K562 (cell line): Measurements from ENCODE around the gene PLD3. TPM values are rescaled to one million over a fixed set of nuclear protein-coding genes. Genes with fewer than 3 reads are reported as not detected.

Source experiments
- ATAC-seq: fragments of 200-7000 bp; cut with Tn5 transposase; 3 replicates; pipeline ENCODE4 v1.9.1; 2020; ENCODE audit warnings: moderate library complexity
- BruUV-seq: library from RNA; stranded (reverse); fragments of 400-500 nt; replicated peaks from 2 replicates; lab custom pipeline; 2021; lab: Mats Ljungman, UMichigan
- CTCF ChIA-PET: fragments of 300-600 bp; formaldehyde crosslinking; extraction: SDS; loops from one replicate; lab custom pipeline; 2021; ENCODE audit warnings: low intra/inter-chr PET ratio; lab: Yijun Ruan, JAX
- POLR2A ChIA-PET: fragments of 300-600, 350-650 bp; sonication (Branson Sonifier 250); formaldehyde crosslinking; extraction: SDS; loops from one replicate; lab custom pipeline; 2021; ENCODE audit warnings: antibody characterized with exemption, inconsistent platforms; lab: Yijun Ruan, JAX
- DNase-seq, 4 experiments: peaks; one replicate each; pipeline versions ENCODE4 v3.0.0 to v3.0.0-alpha.2; 2011 to 2018; ENCODE audit warnings: low spot score in 3 of 4, mixed read lengths in 3 of 4; ENCODE audit errors: extremely low read depth in 1 of 4
- FAIRE-seq: peaks from 2 replicates; lab custom pipeline; 2011; peaks lifted over from hg19 to GRCh38; lab: Jason Lieb, UNC
- H2AFZ ChIP-seq: 2 replicates; pipeline ENCODE4 v1.6.0; 2011; ENCODE audit warnings: low read depth, low read length, control low read depth, inconsistent platforms
- H3K27ac ChIP-seq: fragments of 200-600 bp; 3 replicates; pipeline ENCODE4 v1.8.0; 2011; ENCODE audit warnings: low read depth, mild to moderate bottlenecking, control low read depth, inconsistent platforms, low read length, moderate library complexity, mixed read lengths; ENCODE audit errors: extremely low read depth
- H3K27me3 ChIP-seq, 2 experiments: fragments of 300-600 bp in 1 of 2; 2 replicates in 1 of 2; 3 replicates in 1 of 2; pipeline versions ENCODE4 v1.6.0 to v1.8.0; 2011; ENCODE audit warnings: inconsistent platforms in 2 of 2, low read length in 2 of 2, mild to moderate bottlenecking in 1 of 2, mixed read lengths in 1 of 2, moderate library complexity in 1 of 2; ENCODE audit not compliant: control insufficient read depth in 2 of 2, insufficient read depth in 2 of 2
- H3K36me3 ChIP-seq: fragments of 300-600 bp; 3 replicates; pipeline ENCODE4 v1.8.0; 2011; ENCODE audit warnings: mild to moderate bottlenecking, low read length, inconsistent platforms; ENCODE audit not compliant: control insufficient read depth, insufficient read depth
- H3K4me1 ChIP-seq, 2 experiments: fragments of 200-600 bp in 1 of 2; replicated peaks in 1 of 2; 2 replicates in 1 of 2; 3 replicates in 1 of 2; pipeline versions ENCODE4 v1.5.1 to v1.8.0; 2011; ENCODE audit warnings: inconsistent platforms in 2 of 2, low read length in 2 of 2, mild to moderate bottlenecking in 1 of 2, mixed read lengths in 1 of 2, moderate library complexity in 1 of 2; ENCODE audit not compliant: control insufficient read depth in 2 of 2, insufficient read depth in 2 of 2
- H3K4me2 ChIP-seq: 2 replicates; pipeline ENCODE4 v1.6.1; 2011; ENCODE audit warnings: low read length, control low read depth, inconsistent platforms, mixed read lengths; ENCODE audit not compliant: insufficient read depth
- H3K4me3 ChIP-seq: fragments of 200-600 bp; sonication (generic), shearing (Covaris generic); 2 replicates; pipeline ENCODE4 v1.5.1; 2016; ENCODE audit warnings: control low read depth, inconsistent platforms
- H3K79me2 ChIP-seq: fragments of 200-600 bp; 3 replicates; pipeline ENCODE4 v1.8.0; 2011; ENCODE audit warnings: low read length, inconsistent platforms; ENCODE audit not compliant: control insufficient read depth, insufficient read depth
- H3K9ac ChIP-seq, 2 experiments: 2 replicates each; pipeline versions ENCODE4 v1.6.0 to v1.6.1; 2011; ENCODE audit warnings: low read depth in 2 of 2, low read length in 2 of 2, control low read depth in 1 of 2, inconsistent platforms in 1 of 2, mild to moderate bottlenecking in 1 of 2, mixed read lengths in 1 of 2; ENCODE audit not compliant: insufficient read depth in 1 of 2
- H3K9me1 ChIP-seq: one replicate; pipeline ENCODE4 v1.6.0; 2011; ENCODE audit warnings: inconsistent platforms, mild to moderate bottlenecking, low read length, moderate library complexity; ENCODE audit not compliant: control insufficient read depth, insufficient read depth
- H3K9me3 ChIP-seq: replicated peaks from 2 replicates; pipeline ENCODE4 v1.5.1; 2011; ENCODE audit warnings: low read depth, low read length, inconsistent platforms; ENCODE audit not compliant: control insufficient read depth, insufficient read depth
- H4K20me1 ChIP-seq: replicated peaks from 2 replicates; pipeline ENCODE4 v1.6.1; 2011; ENCODE audit warnings: low read length, inconsistent platforms, mixed read lengths; ENCODE audit not compliant: control insufficient read depth, insufficient read depth
- ATF4 ChIP-seq: fragments of 450-650 bp; formaldehyde crosslinking; IDR thresholded peaks from 2 replicates; pipeline ENCODE4 v1.4.0; 2022; ENCODE audit warnings: mild to moderate bottlenecking, moderate library complexity
- E2F3 ChIP-seq: fragments of 250-450 bp; sonication (Bioruptor Pico); IDR thresholded peaks from 2 replicates; pipeline ENCODE4 v1.4.0; 2020; ENCODE audit warnings: mild to moderate bottlenecking
- GMEB1 ChIP-seq: fragments of 250-450 bp; sonication (Bioruptor Pico); IDR thresholded peaks from 2 replicates; pipeline ENCODE4 v1.4.0; 2020; ENCODE audit warnings: mild to moderate bottlenecking
- WGBS: fragments of 100-300 bp; shearing (Covaris generic); methylation state at CpG from one replicate; pipeline ENCODE4 v1.1.6; 2016; ENCODE audit warnings: low coverage, mixed read lengths; ENCODE audit not compliant: insufficient coverage; ENCODE audit errors: missing lambda C conversion rate; 5-methylcytosine and 5-hydroxymethylcytosine counted together
- in situ Hi-C: fragments of 300-500 bp; cut with MboI; formaldehyde crosslinking; loops from 4 replicates; pipeline ENCODE4 v1.15.0; 2018; ENCODE audit warnings: inconsistent platforms, mixed read lengths
- intact Hi-C: fragments of 100-400 bp; cut with micrococcal nuclease; formaldehyde crosslinking; loops from 2 replicates; pipeline ENCODE4 v1.14.2; 2022
- polyA plus RNA-seq, 8 experiments: library from polyadenylated mRNA; depleted of rRNA in 4 of 8; stranded (reverse) in 5 of 8; unstranded in 3 of 8; fragments of >200 nt; fragmentation: Nextera tagmentation in 2 of 8; fragmentation: Illumina TruSeq in 1 of 8; extraction: Ambion mirVana in 2 of 8; extraction: Trizol in 1 of 8; gene quantifications; 2 replicates each; pipeline versions ENCODE4 v1.2.1 to v1.2.3, GENCODE V29; 2011 to 2014; ENCODE audit warnings: inconsistent platforms in 1 of 8, missing spikeins in 1 of 8
- total RNA-seq, 7 experiments: library from RNA; depleted of rRNA in 6 of 7; stranded (reverse); fragments of >200 nt in 6 of 7; fragmentation: Illumina TruSeq in 2 of 7; extraction: Trizol in 2 of 7; gene quantifications; 2 replicates each; pipeline versions ENCODE4 v1.2.1 to v1.2.3, GENCODE V29; 2011 to 2021; ENCODE audit warnings: low replicate concordance in 1 of 7

The PLD3 gene
- total and polyA plus RNA-seq, 9 of the 15 experiments (the other 6 are each of a cell fraction or from before 2014, with no cell fraction given) = 2.3 to 128 (median 72.7) TPM

DNA sequence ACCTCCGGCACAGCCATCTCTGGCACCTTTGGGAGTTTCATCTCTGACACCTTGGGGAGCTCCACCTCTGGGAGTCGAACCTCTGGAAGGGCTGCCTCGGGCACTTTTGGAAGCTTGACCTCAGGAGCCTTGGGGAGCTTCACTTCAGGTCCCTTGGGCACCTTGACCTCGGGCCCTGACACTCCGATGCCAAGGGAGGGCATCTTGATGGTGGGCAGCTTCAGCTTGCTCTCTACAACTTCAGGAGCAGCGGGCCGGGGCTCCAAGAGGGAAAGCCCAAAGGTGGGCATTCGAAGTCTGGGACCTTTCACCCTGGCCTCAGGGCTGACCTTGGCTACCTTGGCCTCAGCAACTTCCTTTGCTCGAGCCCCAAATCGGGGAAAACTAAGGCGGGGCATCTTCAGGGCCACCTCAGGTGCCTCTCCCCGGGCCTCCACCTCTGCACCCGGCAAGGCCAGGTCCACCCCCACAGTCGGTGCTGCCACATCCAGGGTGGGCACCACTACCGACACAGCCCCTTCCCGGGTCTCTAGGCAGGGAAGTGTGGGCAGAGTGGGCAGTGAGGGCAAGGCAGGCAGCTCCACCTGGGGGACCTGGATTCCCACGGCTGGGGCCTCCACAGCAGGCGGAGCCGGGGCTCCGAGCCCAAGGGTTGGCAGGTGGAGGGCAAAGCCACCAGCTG, 48.5 kb downstream of the PLD3 start:
- H3K27ac ChIP-seq = no peak overlapping the region
- no peak for TF ChIP-seq E2F3 (CRISPR knock-in tag)
- TF ChIP-seq GMEB1 = no peak
- no peak for TF ChIP-seq ATF4 (CRISPR knock-in tag)
- no peak for ATAC-seq
- DNase-seq = no peak
- H3K4me3 ChIP-seq = no peak overlapping the region
- no peaks in the 10 kb centered on the region for H3K36me3 ChIP-seq
- H3K9ac ChIP-seq = peak overlapping the region in 1 of 2 experiments; percentile 64; a peak in 2 of 4 replicates
- H3K27me3 ChIP-seq = peaks cover 18 to 34% of the 10 kb centered on the region in 2 experiments
- no peaks in the 10 kb centered on the region for H3K9me1 ChIP-seq
- CTCF ChIA-PET = no interaction called here
- H3K9me3 ChIP-seq = no peaks in the 10 kb centered on the region
- POLR2A ChIA-PET = interaction anchor here (0.6 to 2.2 kb wide), 7 partner anchors 10 to 68 kb away, joined by 3 to 6 read pairs (median 4); no protein-coding TSS in a partner anchor
- H4K20me1 ChIP-seq = 0 out of 2 replicates have a peak, but pooled peaks cover 5% of the 10 kb centered on the region
- FAIRE-seq = no peak
- intact Hi-C loops = no loop called here
- 33% methylated on average over 19 of the region's 20 CpGs for WGBS
- no peak overlapping the region for H3K4me2 ChIP-seq
- no peaks in the 10 kb centered on the region for H3K79me2 ChIP-seq
- BruUV-seq = no TSS peak
- in situ Hi-C loops = no loop called here
- H2AFZ ChIP-seq = no peak overlapping the region
- peaks cover 17 to 52% of the 10 kb centered on the region in 2 experiments for H3K4me1 ChIP-seq
